ENCODE data around the gene GIPC3.

The GIPC3 gene

GRCh38 chr19:3539756-3540118, 45.5 kb upstream of the GIPC3 start:
- Histone ChIP-seq H3K4me3 (no peak overlapping the region), H3K9ac (no peak overlapping the region), H3K27ac (no peak overlapping the region), H4K20me1 (peaks cover 73% of the 10 kb centered on the region), H3K27me3 (no peaks in the 10 kb centered on the region), H3K4me1 (peaks cover 33% of the 10 kb centered on the region), H3K9me3 (no peaks in the 10 kb centered on the region), H3K36me3 (peaks cover 56% of the 10 kb centered on the region), H3K4me2 (no peak overlapping the region)
- TF ChIP-seq Cebpa-rat (IDR thresholded peaks at IDR 0.05): no peak

GRCh38 chr19:3543150-3544057, 41.9 kb upstream of the GIPC3 start:
- H3K4me2 ChIP-seq: no peak overlapping the region
- H3K36me3 ChIP-seq: peaks cover 71% of the 10 kb centered on the region
- H3K4me1 ChIP-seq: no peaks in the 10 kb centered on the region
- H4K20me1 ChIP-seq: peaks cover 70% of the 10 kb centered on the region
- no peaks in the 10 kb centered on the region for H3K9me3 ChIP-seq
- no peak overlapping the region for H3K9ac ChIP-seq
- no peak overlapping the region for H3K4me3 ChIP-seq
- H3K27ac ChIP-seq: no peak overlapping the region
- TF ChIP-seq Cebpa-rat (IDR thresholded peaks at IDR 0.05): no peak
- no peaks in the 10 kb centered on the region for H3K27me3 ChIP-seq

GRCh38 chr19:3544058-3544376, 41.3 kb upstream of the GIPC3 start:
- no peak for TF ChIP-seq Cebpa-rat (IDR thresholded peaks at IDR 0.05)
- no peak overlapping the region for H3K9ac ChIP-seq
- no peak overlapping the region for H3K27ac ChIP-seq
- H3K4me1 ChIP-seq: no peaks in the 10 kb centered on the region
- peaks cover 71% of the 10 kb centered on the region for H3K36me3 ChIP-seq
- H4K20me1 ChIP-seq: peaks cover 70% of the 10 kb centered on the region
- H3K4me3 ChIP-seq: no peak overlapping the region
- no peak overlapping the region for H3K4me2 ChIP-seq
- no peaks in the 10 kb centered on the region for H3K27me3 ChIP-seq
- no peaks in the 10 kb centered on the region for H3K9me3 ChIP-seq

- Histone ChIP-seq H3K27me3 (no peaks in the 10 kb centered on the region), H3K27ac (no peak overlapping the region), H4K20me1 (peaks cover 80% of the 10 kb centered on the region), H3K4me3 (no peak overlapping the region), H3K9me3 (no peaks in the 10 kb centered on the region), H3K36me3 (peaks cover 72% of the 10 kb centered on the region), H3K4me1 (no peaks in the 10 kb centered on the region), H3K9ac (no peak overlapping the region), H3K4me2 (no peak overlapping the region)
- TF ChIP-seq Cebpa-rat (IDR thresholded peaks at IDR 0.05): no peak
These were observed 40.3 kb upstream of the GIPC3 start for GRCh38 chr19:3544742-3545668.

GRCh38 chr19:3545669-3546034, 39.6 kb upstream of the GIPC3 start:
- no peak overlapping the region for H3K4me3 ChIP-seq
- no peak for TF ChIP-seq Cebpa-rat (IDR thresholded peaks at IDR 0.05)
- peaks cover 84% of the 10 kb centered on the region for H4K20me1 ChIP-seq
- no peaks in the 10 kb centered on the region for H3K27me3 ChIP-seq
- no peak overlapping the region for H3K4me2 ChIP-seq
- no peaks in the 10 kb centered on the region for H3K9me3 ChIP-seq
- H3K4me1 ChIP-seq: no peaks in the 10 kb centered on the region
- peaks cover 75% of the 10 kb centered on the region for H3K36me3 ChIP-seq
- H3K27ac ChIP-seq: no peak overlapping the region
- H3K9ac ChIP-seq: no peak overlapping the region

- peaks cover 88% of the 10 kb centered on the region for H4K20me1 ChIP-seq
- peaks cover 80% of the 10 kb centered on the region for H3K36me3 ChIP-seq
- no peak overlapping the region for H3K4me2 ChIP-seq
- H3K4me1 ChIP-seq: peaks cover 1% of the 10 kb centered on the region; the same call in 1 of the 2 replicates
- H3K27ac ChIP-seq: no peak overlapping the region
- H3K27me3 ChIP-seq: no peaks in the 10 kb centered on the region
- no peaks in the 10 kb centered on the region for H3K9me3 ChIP-seq
- H3K4me3 ChIP-seq: no peak overlapping the region
- no peak overlapping the region for H3K9ac ChIP-seq
- TF ChIP-seq Cebpa-rat (IDR thresholded peaks at IDR 0.05): no peak
These were observed 39.2 kb upstream of the GIPC3 start for GRCh38 chr19:3546119-3546518.

- H3K36me3 ChIP-seq: peaks cover 81% of the 10 kb centered on the region
- H3K27me3 ChIP-seq: no peaks in the 10 kb centered on the region
- peaks cover 91% of the 10 kb centered on the region for H4K20me1 ChIP-seq
- peaks cover 13% of the 10 kb centered on the region for H3K4me1 ChIP-seq
- no peaks in the 10 kb centered on the region for H3K9me3 ChIP-seq
- H3K4me3 ChIP-seq: no peak overlapping the region
- H3K9ac ChIP-seq: no peak overlapping the region
- no peak overlapping the region for H3K4me2 ChIP-seq
- no peak overlapping the region for H3K27ac ChIP-seq
- no peak for TF ChIP-seq Cebpa-rat (IDR thresholded peaks at IDR 0.05)
These were observed 38.0 kb upstream of the GIPC3 start for GRCh38 chr19:3547301-3547731.

GRCh38 chr19:3547767-3548282, 37.5 kb upstream of the GIPC3 start:
- Histone ChIP-seq H3K4me1 (peaks cover 19% of the 10 kb centered on the region), H3K27me3 (no peaks in the 10 kb centered on the region), H3K4me2 (no peak overlapping the region), H3K4me3 (no peak overlapping the region), H3K9ac (no peak overlapping the region), H4K20me1 (peaks cover 91% of the 10 kb centered on the region), H3K9me3 (no peaks in the 10 kb centered on the region), H3K27ac (no peak overlapping the region), H3K36me3 (peaks cover 76% of the 10 kb centered on the region)
- no peak for TF ChIP-seq Cebpa-rat (IDR thresholded peaks at IDR 0.05)

DNA sequence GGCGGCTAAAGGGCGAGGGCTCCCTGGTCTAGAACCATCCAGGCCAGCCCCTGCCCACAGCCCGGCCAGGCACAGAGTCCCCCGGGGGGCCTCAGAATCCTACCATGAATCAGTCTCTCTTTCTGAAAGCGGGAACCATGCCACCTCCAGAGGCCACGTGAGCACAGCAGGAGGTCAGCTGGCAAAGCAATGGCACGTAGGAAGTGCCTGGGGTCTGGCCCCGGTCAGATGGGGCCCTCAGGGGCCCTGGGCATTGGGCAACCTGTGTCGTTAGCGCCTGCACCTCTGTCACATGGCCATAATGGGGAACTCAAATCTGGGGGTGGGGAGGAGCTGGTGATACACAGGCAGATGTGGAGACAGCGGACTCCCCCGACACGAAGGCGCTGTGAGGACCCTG, 36.7 kb upstream of the GIPC3 start:
- Histone ChIP-seq H3K27ac (no peak overlapping the region), H3K27me3 (no peaks in the 10 kb centered on the region), H4K20me1 (peaks cover 91% of the 10 kb centered on the region), H3K9ac (no peak overlapping the region), H3K36me3 (peaks cover 71% of the 10 kb centered on the region), H3K4me1 (peaks cover 26% of the 10 kb centered on the region), H3K9me3 (no peaks in the 10 kb centered on the region), H3K4me2 (no peak overlapping the region), H3K4me3 (no peak overlapping the region)
- TF ChIP-seq Cebpa-rat (IDR thresholded peaks at IDR 0.05): no peak

GRCh38 chr19:3549816-3550215, 35.5 kb upstream of the GIPC3 start:
- Histone ChIP-seq H3K4me3 (no peak overlapping the region), H4K20me1 (peaks cover 90% of the 10 kb centered on the region), H3K9me3 (no peaks in the 10 kb centered on the region), H3K36me3 (peaks cover 61% of the 10 kb centered on the region), H3K27ac (no peak overlapping the region), H3K4me1 (peaks cover 38% of the 10 kb centered on the region), H3K9ac (no peak overlapping the region), H3K4me2 (no peak overlapping the region), H3K27me3 (no peaks in the 10 kb centered on the region)
- no peak for TF ChIP-seq Cebpa-rat (IDR thresholded peaks at IDR 0.05)

Data from BLaER1 (cell line).